HG03159 (cell line): ENCODE data around the gene AGPAT2.
"Not testable (repeated sequence)": the region's sequence is repeated elsewhere in the genome, so short reads cannot be mapped to it uniquely, and the experiment has no call there.

Experiments
- ATAC-seq: cut with Tn5 transposase; IDR thresholded peaks from one replicate; pipeline ENCODE4 v1.9.1; 2021; ENCODE audit warnings: mild to moderate bottlenecking, moderate library complexity; ENCODE audit not compliant: unreplicated experiment

AGPAT2 gene

DNA sequence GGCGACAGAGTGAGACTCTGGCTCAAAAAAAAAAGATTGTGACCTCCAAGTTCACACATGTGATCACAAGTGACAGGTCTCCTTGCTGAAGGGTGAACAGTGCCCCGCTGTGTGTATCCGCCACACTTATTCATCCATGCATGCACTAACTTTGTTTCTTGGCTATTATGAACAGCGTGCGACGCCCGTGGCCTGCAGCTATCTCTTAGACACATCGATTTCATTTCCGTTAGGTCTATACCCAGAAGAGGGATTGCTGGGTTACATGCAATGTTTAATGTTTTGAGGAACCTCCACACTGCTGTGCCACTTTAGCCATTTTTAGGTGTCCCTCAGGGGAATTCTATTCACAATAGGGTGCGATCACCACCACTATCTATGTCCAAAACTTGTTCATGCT is 36.6 kb downstream of the AGPAT2 start:
- ATAC-seq = no peak

DNA sequence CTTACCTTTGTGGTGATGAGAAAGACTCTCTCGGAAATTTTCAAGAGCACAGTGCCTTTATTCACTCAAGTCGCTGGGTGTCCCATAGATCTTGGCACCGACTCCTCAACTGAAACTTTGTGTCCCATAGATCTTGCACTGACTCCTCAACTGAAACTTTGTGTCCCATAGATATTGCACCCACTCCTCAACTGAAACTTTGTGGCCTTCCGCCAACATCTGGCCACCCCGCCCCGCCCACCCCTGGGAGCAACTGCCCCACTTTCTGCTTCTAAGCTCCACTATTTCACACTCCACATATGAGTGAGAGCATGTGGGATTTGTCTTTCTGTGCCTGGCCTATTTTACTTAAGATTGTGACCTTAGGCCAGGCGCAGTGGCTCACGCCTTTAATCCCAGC is 37.2 kb downstream of the AGPAT2 start:
- no peak for ATAC-seq

DNA sequence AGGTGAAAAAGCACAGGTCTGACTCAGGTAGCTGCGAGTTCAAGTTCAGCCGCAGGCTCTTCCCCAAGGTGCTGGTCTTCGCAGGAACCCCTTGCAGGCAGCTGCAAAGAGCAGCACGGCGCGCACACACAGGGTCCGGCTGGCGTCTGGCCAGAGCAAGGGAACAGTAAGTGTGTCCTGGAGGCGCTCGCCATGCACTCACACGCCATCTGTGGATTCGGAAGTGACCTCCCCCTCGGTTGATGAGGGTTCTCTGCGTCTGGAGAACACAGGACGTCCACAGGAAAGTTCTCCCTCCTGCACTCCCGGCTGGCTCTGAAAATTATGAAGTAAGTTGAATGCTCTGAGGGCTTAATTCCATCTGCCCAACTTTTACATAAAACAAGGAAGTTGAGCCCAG is 38.5 kb downstream of the AGPAT2 start:
- ATAC-seq = no peak

- ATAC-seq = no peak
These were observed 40.2 kb downstream of the AGPAT2 start for GRCh38 chr9:136646827-136647711.

DNA sequence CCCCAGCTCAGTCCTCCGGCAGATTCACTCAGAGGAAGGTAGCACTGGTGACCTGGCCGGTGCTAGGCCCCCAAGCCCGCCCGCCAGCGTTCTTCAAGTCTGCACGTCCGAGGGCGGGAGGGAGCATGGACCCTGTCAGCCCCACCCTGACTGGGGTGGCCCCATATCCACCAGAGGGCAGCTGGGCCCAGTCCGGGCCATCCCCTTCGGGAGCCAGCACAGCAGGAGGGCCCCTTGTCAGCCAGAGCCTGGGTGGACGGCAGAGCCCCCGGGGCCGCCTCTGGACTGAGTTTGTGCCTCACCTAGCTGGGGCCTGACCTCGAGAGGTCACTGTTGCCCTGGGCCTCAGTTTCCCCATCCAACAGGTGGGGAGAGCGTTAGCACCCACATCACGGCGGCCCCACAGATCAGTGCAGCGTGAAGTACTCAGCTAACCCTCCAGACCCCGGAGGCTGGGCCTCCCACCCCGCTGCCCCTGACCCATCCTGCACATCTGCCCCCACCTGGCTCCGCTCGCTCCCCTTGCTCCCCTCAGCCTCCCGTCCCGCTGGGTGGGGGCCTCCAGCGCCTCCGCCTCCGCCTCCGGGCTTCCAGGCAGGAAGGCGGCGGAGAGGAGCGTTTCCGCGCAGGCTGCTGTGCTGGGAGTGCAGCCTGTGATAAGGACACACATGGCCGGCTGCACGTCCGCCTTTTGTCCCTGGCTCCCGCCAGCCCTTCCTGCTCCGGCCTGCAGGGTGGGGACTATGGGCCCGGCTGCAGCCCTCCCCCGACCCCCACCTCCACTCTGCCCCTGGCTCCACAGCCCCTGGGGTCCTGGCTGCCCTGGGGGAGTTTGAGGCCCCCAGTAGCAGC is 41.1 kb downstream of the AGPAT2 start:
- no peak for ATAC-seq

- no peak for ATAC-seq
These were observed 41.8 kb downstream of the AGPAT2 start for GRCh38 chr9:136645352-136645902.

DNA sequence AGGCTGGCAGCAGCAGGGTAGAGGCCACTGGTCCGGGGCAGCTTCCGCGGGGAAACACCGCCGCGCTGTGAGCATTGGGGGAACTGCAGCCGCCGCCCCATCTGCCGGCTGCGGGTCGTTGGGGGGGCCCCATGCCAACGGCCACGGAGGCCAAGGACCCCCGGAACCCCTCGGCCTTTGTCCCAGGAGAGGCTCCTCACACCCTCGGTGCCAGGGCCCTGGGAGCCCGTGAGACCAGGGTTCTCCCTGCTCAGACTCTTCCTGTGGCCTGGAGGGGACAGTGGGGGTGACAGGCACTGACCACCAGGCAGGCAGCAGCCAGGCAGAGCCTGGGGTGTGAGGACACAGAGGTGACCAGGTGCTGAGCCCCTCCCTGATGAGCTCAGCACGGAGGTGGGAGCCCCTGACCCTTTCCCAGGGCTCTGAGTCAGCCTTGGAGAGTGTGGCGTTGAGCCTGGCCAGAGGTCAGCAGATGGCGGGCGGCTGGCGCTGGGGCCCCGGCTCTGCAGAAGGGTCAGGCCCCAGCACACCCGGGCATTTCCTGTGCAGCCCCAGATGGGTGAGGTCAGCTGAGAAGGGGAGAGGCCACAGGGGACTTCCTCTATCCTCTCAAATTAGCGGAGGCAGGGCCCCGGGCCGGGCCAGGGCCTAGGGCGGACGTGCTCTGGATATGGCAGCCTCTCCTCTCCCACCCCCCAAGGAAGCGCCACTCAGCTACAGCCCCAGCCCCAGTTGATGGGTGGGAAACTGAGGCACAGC is 42.5 kb downstream of the AGPAT2 start:
- ATAC-seq = no peak

GRCh38 chr9:136644343-136644592 is 43.0 kb downstream of the AGPAT2 start:
- ATAC-seq = no peak

DNA sequence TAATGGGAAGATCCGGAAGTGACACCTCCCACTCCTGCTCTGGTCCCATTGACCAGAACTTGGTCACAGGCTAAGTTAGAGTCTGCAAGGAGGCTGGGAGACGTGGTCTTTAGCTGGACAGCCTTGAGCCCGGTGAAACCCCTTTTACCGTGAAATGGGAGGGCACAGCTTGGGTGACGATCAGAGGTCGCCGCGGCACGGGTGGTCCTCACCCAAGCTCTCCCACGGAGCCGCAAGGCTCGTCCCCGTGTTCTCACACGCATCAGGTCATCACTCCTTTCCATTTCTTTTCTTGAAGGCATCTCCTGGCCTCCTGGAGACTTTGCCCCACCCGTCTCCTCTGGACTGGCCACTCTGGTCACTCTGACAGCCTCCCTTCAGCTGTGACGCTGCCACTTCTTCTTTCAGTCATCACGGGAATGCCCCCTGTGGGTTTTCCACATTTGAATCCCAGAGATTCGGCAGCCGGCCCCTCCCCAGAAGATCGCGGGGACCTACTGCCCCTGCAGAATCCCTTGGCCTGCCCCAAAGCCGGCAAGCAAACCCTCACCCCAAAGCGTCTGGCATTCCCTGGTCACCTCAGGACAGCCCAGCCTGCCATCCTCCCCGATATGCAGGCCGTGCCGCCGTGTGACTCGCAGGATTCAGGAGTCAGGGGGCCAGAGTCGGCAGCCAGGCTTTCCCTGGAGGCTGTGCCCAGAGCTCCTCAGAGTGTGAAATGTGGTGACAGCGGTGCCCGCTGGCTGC is 43.5 kb downstream of the AGPAT2 start:
- no peak for ATAC-seq

- no peak for ATAC-seq
These were observed 44.8 kb downstream of the AGPAT2 start for GRCh38 chr9:136642439-136642921.

DNA sequence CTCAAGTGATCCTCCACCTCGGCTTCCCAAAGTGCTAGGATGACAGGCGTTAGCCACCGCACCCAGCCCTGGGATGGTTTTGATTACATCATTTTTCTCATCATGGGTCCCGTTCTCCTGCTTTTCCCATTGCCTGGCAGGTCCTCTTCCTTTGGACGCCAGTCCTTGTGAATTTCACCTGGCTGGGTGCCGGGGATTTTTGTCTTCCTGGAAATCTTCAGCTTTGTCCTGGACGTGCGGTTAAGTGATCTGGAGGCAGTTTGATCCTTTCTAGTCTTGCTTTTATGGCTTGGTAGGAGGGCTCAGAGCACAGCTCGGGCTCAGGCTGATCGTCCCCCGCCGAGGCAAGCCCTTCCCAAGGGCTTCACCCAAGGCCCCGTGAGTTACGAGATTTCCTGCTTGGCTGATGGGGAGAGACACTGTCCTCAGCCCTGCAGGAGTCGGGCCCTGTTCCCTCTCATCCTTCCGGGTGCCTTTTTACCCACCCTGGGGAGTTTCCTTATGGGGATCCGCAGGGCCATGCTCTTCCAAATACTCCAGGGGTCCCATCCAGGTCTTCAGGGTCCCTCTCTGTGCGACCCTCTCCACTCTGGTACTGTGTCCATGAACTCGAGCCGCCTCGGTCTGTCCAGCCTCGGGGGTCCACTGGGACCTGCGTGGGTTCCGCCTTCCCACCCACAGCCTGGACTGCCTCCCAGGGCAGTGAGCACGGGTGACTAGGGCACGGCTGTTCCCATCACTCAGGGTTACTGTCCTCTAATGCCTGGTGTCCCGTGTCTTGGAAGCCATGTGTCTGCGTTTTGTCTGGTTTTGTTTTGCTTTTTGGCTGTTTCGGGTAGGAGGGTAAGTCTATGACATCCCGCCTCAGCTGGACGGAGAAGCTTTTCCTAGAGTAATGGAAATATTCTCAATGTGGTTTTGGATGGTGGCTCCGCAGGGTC is 46.8 kb downstream of the AGPAT2 start:
- ATAC-seq = no peak

DNA sequence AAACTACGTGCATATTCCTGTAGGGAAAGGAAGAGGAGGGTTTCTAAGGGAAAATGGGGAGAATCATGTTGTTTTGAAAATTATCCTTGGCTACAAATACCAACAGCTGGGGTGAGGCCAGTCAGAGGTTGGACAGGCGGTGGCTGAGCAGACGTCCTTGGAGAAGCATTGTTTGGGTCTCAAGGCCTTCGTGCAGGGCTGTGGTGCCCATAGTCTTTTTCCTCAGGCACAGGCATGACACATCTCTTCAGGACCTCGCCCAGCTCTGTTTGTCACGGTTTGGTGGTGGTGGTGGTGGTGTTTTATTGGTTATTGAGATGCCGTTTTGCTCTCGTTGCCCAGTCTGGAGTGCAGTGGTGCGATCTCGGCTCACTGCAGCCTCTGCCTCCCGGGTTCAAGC is 52.4 kb downstream of the AGPAT2 start:
- no peak for ATAC-seq

- ATAC-seq = not testable (repeated sequence)
These were observed 54.7 kb downstream of the AGPAT2 start for GRCh38 chr9:136632491-136633106.

GRCh38 chr9:136632072-136632471 is 55.2 kb downstream of the AGPAT2 start:
- not testable (repeated sequence) for ATAC-seq

DNA sequence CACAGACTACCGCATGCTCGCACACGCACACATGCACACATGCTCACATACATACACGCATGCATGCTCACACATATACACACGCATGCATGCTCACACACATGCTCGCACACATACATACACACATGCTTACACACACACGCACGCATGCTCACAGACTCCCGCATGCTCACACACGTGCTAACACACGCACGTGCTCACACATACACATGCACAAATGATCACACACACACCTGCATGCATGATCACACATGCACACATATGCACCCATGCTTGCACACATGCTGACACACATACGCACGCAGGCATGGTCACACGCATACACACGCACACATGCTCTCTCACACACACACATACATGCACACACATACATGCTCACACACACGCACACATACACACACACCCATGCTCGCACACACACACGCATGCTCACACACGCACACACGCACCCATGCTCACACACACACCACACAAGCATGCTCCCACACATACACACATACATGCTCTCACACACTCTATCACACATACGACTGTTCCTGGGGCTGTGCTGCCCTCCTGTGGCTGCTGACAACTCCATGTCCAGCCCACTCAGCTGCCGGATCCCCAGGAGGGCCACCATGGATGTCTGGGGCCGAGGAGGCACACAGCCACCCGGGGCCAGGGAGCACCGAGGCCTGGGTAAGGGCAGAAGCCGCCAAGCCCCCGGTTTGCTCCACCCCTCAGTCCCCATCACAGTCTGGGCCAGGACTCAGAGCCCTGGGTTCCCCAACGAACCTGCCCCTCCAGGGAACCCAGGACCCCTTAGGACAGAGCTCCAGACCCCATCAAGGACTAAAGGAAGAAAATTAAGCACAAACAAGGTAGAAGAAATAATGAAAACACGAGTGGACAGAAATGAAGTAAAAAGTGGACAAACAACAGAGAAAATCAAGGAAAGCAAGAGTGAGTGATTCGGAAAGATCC is 55.9 kb downstream of the AGPAT2 start:
- ATAC-seq = no peak

DNA sequence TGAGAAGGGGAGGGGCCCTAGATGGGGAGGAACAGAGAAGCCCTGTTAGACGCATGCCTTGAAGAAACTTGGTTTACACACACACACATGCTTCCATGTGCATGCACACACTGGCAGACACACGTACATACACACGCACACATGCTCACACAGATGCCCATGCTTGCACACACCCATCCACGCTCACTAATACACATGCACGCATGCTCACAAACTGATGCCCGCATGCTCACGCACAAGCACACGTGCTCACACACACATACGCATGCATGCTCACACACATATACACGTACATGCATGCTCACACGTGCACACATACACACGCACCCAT is 56.6 kb downstream of the AGPAT2 start:
- no peak for ATAC-seq

- no peak for ATAC-seq
These were observed 57.2 kb downstream of the AGPAT2 start for GRCh38 chr9:136629879-136630661.
